GM06990 (cell line): ENCODE data around the gene ZC3H18.

Experiments
- DNase-seq: peaks from one replicate; pipeline ENCODE4 v3.0.0-alpha.2; 2011; ENCODE audit not compliant: insufficient read length; ENCODE audit errors: extremely low read depth
- H3K27me3 ChIP-seq: replicated peaks from 2 replicates; pipeline ENCODE4 v1.6.0; 2011; ENCODE audit warnings: low read length; ENCODE audit not compliant: control insufficient read depth, insufficient read depth
- H3K36me3 ChIP-seq: 2 replicates; pipeline ENCODE4 v1.5.1; 2011; ENCODE audit warnings: low read length; ENCODE audit not compliant: control insufficient read depth, insufficient read depth
- H3K4me3 ChIP-seq: replicated peaks from 2 replicates; pipeline ENCODE4 v1.5.1; 2011; ENCODE audit warnings: low read depth, mild to moderate bottlenecking, control low read depth, low read length
- CTCF ChIP-seq: IDR thresholded peaks from 2 replicates; pipeline ENCODE4 v1.5.1; 2011; ENCODE audit warnings: low read length, control low read depth, mild to moderate bottlenecking, inconsistent platforms; ENCODE audit not compliant: insufficient read depth, poor library complexity, severe bottlenecking

Gene ZC3H18

GRCh38 chr16:88534638-88535190, 35.5 kb upstream of the ZC3H18 start:
- H3K27me3 ChIP-seq, result no peaks in the 10 kb centered on the region
- H3K4me3 ChIP-seq, result peak overlapping the region; percentile 57
- TF ChIP-seq CTCF, result no peak
- DNase-seq, result peak; percentile 54
- H3K36me3 ChIP-seq, result peaks cover 3% of the 10 kb centered on the region; the same call in 1 of the 2 replicates

DNA sequence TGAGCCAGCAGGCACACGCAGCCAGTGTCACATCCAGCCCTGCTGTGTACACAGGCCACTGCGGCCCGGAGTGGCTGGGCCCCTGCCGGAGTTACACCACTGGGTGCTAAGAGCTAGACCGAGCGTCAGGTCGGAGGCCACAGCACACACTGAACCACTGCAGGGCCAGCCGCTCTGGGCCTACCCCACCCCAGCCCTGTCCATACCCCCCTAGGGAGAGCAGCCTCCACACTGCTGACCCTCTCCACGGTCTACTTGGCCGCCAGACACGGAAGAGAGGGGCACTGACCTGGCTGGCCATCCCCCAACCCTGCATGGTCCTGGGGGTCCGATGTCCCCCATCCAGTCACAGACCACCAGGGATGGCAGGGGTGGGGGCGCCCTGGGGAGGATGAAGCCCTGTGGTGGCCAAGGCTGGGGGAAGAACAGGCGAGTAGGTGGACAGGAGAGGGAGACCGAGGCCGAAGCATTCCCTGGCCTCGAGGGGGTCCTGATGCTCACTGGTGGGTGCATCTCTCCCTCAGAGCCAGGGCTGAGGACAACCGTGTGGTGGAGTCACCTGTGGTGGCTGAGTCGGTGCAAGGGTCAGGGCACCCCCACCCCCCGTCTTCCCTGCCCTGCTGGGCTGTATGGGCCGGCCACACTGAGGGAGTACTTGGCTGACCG, 34.9 kb upstream of the ZC3H18 start:
- Histone ChIP-seq H3K36me3 (peaks cover 3% of the 10 kb centered on the region; the same call in 1 of the 2 replicates), H3K4me3 (no peak overlapping the region; the same call in 1 of the 2 replicates), H3K27me3 (no peaks in the 10 kb centered on the region)
- TF ChIP-seq CTCF, result no peak
- no peak for DNase-seq

GRCh38 chr16:88535857-88536222, 34.4 kb upstream of the ZC3H18 start:
- Histone ChIP-seq H3K36me3 (no peaks in the 10 kb centered on the region; the same call in 1 of the 2 replicates), H3K4me3 (no peak overlapping the region), H3K27me3 (no peaks in the 10 kb centered on the region)
- DNase-seq, result no peak
- TF ChIP-seq CTCF, result no peak

DNA sequence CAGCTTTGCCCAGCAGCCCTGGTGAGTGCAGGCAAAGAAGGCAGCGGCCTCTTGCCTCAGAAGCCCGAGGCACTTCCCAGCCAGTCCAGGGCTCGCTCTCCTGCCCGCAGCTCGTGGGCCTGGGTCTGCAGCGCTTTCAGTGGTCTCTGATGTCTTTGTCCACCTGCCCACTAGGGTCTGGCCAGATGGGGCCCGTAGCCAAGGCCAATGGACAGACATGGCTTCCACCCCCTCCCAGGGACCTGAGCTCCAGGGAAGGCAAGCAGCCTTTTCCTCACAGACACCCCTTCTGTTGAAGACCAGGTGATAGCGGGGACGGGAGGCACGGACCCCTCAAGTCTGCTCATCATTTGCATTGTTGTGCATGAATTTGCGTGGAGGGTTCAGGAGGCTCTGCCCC, 33.7 kb upstream of the ZC3H18 start:
- Histone ChIP-seq H3K27me3 (no peaks in the 10 kb centered on the region), H3K4me3 (no peak overlapping the region), H3K36me3 (no peaks in the 10 kb centered on the region; the same call in 1 of the 2 replicates)
- TF ChIP-seq CTCF, result no peak
- DNase-seq, result no peak

DNA sequence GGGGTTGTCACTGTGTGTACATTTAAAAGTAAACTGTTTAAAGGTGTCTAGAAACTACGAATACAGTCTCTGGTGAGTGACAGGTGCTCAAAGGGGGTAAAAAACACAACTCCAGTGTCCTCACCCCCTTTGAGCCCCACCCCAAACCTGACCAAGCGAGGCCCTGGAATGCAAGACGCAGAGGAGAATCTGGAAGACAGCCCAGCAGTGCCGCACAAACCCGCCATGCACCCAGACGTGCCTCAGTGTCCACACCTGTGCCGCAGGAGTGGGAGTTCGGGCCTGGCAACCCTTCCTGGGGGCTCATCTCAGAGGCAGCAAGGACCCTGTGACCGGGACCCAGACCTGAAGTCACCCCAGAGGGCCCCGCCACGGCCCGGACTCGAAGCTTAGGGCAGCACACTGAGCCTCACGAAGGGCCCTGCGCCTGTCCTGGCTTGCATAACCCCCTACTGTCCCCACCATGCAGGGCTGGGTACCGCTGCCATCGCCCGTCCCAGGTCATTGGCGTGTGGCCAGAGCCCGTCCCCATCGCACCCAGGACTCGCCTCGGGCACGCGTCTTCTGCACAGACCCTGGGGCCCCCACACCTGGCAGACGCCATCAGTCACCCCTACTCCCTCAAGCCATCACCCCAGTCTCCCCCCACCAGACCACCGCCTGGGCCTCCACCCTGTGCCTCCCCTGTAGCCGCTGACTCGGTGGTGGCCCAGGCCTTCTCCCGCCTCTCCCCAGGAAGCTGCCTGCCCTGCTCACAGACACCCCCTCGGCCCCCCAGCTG, 33.0 kb upstream of the ZC3H18 start:
- Histone ChIP-seq H3K36me3 (no peaks in the 10 kb centered on the region; the same call in 1 of the 2 replicates), H3K27me3 (no peaks in the 10 kb centered on the region), H3K4me3 (no peak overlapping the region)
- no peak for TF ChIP-seq CTCF
- no peak for DNase-seq
